ENCODE data around the gene FCHO2. TPM values are rescaled to one million over a fixed set of nuclear protein-coding genes. Genes with fewer than 3 reads are reported as not detected.

Gene FCHO2
- total RNA-seq, 1 experiment from 2014 or later = 14.9 TPM

- no peaks in the 10 kb centered on the region for H3K36me3 Mint-ChIP-seq
- no peak overlapping the region for H3K27ac Mint-ChIP-seq
- TF ChIP-seq NR2C2 (CRISPR knock-in tag; IDR thresholded peaks at IDR 0.05) = no peak
- POLR2A ChIA-PET = interaction anchor here (0.6 kb wide), 1 partner anchor 47 kb away, joined by 3 read pairs; no protein-coding TSS in a partner anchor
- H3K4me1 Mint-ChIP-seq = no peaks in the 10 kb centered on the region
- no peak overlapping the region for H3K4me3 Mint-ChIP-seq
- CTCF ChIA-PET = interaction anchor here (0.7 kb wide), 1 partner anchor 22 kb away, joined by 3 read pairs; no protein-coding TSS in a partner anchor
- no peak for DNase-seq (ENCODE audit: low spot score)
- H3K27me3 Mint-ChIP-seq (ENCODE audit: low read depth) = no peaks in the 10 kb centered on the region
- no peak for ATAC-seq
- no peaks in the 10 kb centered on the region for H3K9me3 Mint-ChIP-seq
Observed at GRCh38 chr5:73061593-73061992, 105.8 kb downstream of the FCHO2 start.

GRCh38 chr5:73066466-73066865, 110.6 kb downstream of the FCHO2 start:
- H3K27me3 Mint-ChIP-seq (ENCODE audit: low read depth) = no peaks in the 10 kb centered on the region
- no peak overlapping the region for H3K4me3 Mint-ChIP-seq
- DNase-seq (ENCODE audit: low spot score) (no peak), ATAC-seq (no peak)
- H3K9me3 Mint-ChIP-seq = peaks cover 7% of the 10 kb centered on the region
- peaks cover 14% of the 10 kb centered on the region for H3K36me3 Mint-ChIP-seq
- H3K4me1 Mint-ChIP-seq = no peaks in the 10 kb centered on the region
- ChIA-PET CTCF (interaction anchor here (0.6 to 1.1 kb wide), 4 partner anchors 17 to 1607 kb away, joined by 3 to 5 read pairs (median 3); no protein-coding TSS in a partner anchor), POLR2A (no interaction called here)
- H3K27ac Mint-ChIP-seq = no peak overlapping the region
- TF ChIP-seq SMAD4 (CRISPR knock-in tag; IDR thresholded peaks at IDR 0.05) (no peak), NFYB (CRISPR knock-in tag; conservative IDR thresholded peaks at IDR 0.05; ENCODE audit: low read depth) (no peak), ZNF138 (CRISPR knock-in tag; conservative IDR thresholded peaks at IDR 0.05) (no peak), USF1 (CRISPR knock-in tag; IDR thresholded peaks at IDR 0.05) (no peak), GTF2I (CRISPR knock-in tag; conservative IDR thresholded peaks at IDR 0.05) (no peak), TEAD1 (CRISPR knock-in tag; IDR thresholded peaks at IDR 0.05) (no peak), NR1H2 (CRISPR knock-in tag; IDR thresholded peaks at IDR 0.05) (no peak)

GRCh38 chr5:73067213-73067612, 111.4 kb downstream of the FCHO2 start:
- TF ChIP-seq FOXJ3 (CRISPR knock-in tag; IDR thresholded peaks at IDR 0.05; ENCODE audit: borderline replicate concordance) (no peak), AFF4 (CRISPR knock-in tag; IDR thresholded peaks at IDR 0.05; ENCODE audit: borderline replicate concordance) (no peak), ZNF232 (CRISPR knock-in tag; IDR thresholded peaks at IDR 0.05) (no peak), MYBL2 (CRISPR knock-in tag; IDR thresholded peaks at IDR 0.05) (no peak), ZNF138 (CRISPR knock-in tag; conservative IDR thresholded peaks at IDR 0.05) (no peak), TCF7 (CRISPR knock-in tag; IDR thresholded peaks at IDR 0.05; ENCODE audit: low read depth) (no peak), AR (CRISPR knock-in tag; IDR thresholded peaks at IDR 0.05) (no peak), NR3C1 (CRISPR knock-in tag; conservative IDR thresholded peaks at IDR 0.05; ENCODE audit: low read depth) (no peak), OVOL2 (CRISPR knock-in tag; IDR thresholded peaks at IDR 0.05; ENCODE audit: borderline replicate concordance) (no peak)
- H3K27me3 Mint-ChIP-seq (ENCODE audit: low read depth) = no peaks in the 10 kb centered on the region
- DNase-seq (ENCODE audit: low spot score) (no peak), ATAC-seq (no peak)
- peaks cover 14% of the 10 kb centered on the region for H3K36me3 Mint-ChIP-seq
- H3K27ac Mint-ChIP-seq = no peak overlapping the region
- no peak overlapping the region for H3K4me3 Mint-ChIP-seq
- CTCF ChIA-PET = interaction anchor here (0.9 to 1.1 kb wide), 3 partner anchors 16 to 134 kb away, joined by 3 read pairs; no protein-coding TSS in a partner anchor
- POLR2A ChIA-PET = no interaction called here
- no peaks in the 10 kb centered on the region for H3K4me1 Mint-ChIP-seq
- peaks cover 7% of the 10 kb centered on the region for H3K9me3 Mint-ChIP-seq
